Mesendoderm (in vitro differentiated cells): ENCODE results near the gene COQ6. TPM values are rescaled to one million over a fixed set of nuclear protein-coding genes. Genes with fewer than 3 reads are reported as not detected.

Experiments
- DNase-seq: peaks from one replicate; pipeline ENCODE4 v3.0.0; 2013
- H2AK5ac ChIP-seq: 2 replicates; pipeline ENCODE4 v1.6.1; 2013; ENCODE audit warnings: low read length, inconsistent platforms
- H2BK120ac ChIP-seq: 2 replicates; pipeline ENCODE4 v1.6.1; 2013; ENCODE audit warnings: low read depth, mild to moderate bottlenecking, low read length, moderate library complexity, mixed read lengths
- H2BK15ac ChIP-seq: replicated peaks from 2 replicates; pipeline ENCODE4 v1.6.1; 2013; ENCODE audit warnings: low read depth, mild to moderate bottlenecking, moderate library complexity
- H2BK5ac ChIP-seq: 2 replicates; pipeline ENCODE4 v1.6.1; 2013; ENCODE audit warnings: low read length, inconsistent platforms
- H3K18ac ChIP-seq: 2 replicates; pipeline ENCODE4 v1.6.1; 2013; ENCODE audit warnings: mild to moderate bottlenecking, low read length, mixed read lengths
- H3K23ac ChIP-seq: one replicate; pipeline ENCODE4 v1.6.1; 2013; ENCODE audit warnings: low read length
- H3K27ac ChIP-seq: 2 replicates; pipeline ENCODE4 v1.5.1; 2013; ENCODE audit warnings: low read depth, mild to moderate bottlenecking, inconsistent platforms, low read length, moderate library complexity
- H3K27me3 ChIP-seq: 2 replicates; pipeline ENCODE4 v1.6.1; 2013; ENCODE audit warnings: low read length, control low read depth, mild to moderate bottlenecking, inconsistent platforms; ENCODE audit not compliant: insufficient read depth, poor library complexity
- H3K36me3 ChIP-seq: 2 replicates; pipeline ENCODE4 v1.6.1; 2013; ENCODE audit warnings: low read length, inconsistent platforms; ENCODE audit not compliant: control insufficient read depth, insufficient read depth
- H3K4ac ChIP-seq: one replicate; pipeline ENCODE4 v1.6.1; 2013; ENCODE audit warnings: low read depth, mild to moderate bottlenecking, low read length, moderate library complexity
- H3K4me1 ChIP-seq: 2 replicates; pipeline ENCODE4 v1.6.1; 2013; ENCODE audit warnings: low read depth, low read length, inconsistent platforms; ENCODE audit not compliant: control insufficient read depth
- H3K4me2 ChIP-seq: 2 replicates; pipeline ENCODE4 v1.6.1; 2013; ENCODE audit warnings: low read length
- H3K4me3 ChIP-seq: 2 replicates; pipeline ENCODE4 v1.5.1; 2013; ENCODE audit warnings: mild to moderate bottlenecking, low read length
- H3K56ac ChIP-seq: one replicate; pipeline ENCODE4 v1.6.1; 2013; ENCODE audit warnings: low read length
- H3K79me1 ChIP-seq: 2 replicates; pipeline ENCODE4 v1.6.1; 2013; ENCODE audit warnings: low read length, inconsistent platforms
- H3K79me2 ChIP-seq: 2 replicates; pipeline ENCODE4 v1.6.1; 2013; ENCODE audit warnings: mild to moderate bottlenecking, low read length; ENCODE audit not compliant: control insufficient read depth, insufficient read depth
- H3K9ac ChIP-seq: 2 replicates; pipeline ENCODE4 v1.6.1; 2013; ENCODE audit warnings: low read length, inconsistent platforms
- H4K5ac ChIP-seq: one replicate; pipeline ENCODE4 v1.6.1; 2013; ENCODE audit warnings: low read length
- H4K8ac ChIP-seq: one replicate; pipeline ENCODE4 v1.6.1; 2013; ENCODE audit warnings: low read depth, mild to moderate bottlenecking, control low read depth, low read length, moderate library complexity
- WGBS: extraction: QIAGEN DNeasy Blood & Tissue Kit; methylation state at CpG from one replicate; pipeline ENCODE4 v1.1.7; 2013; ENCODE audit warnings: low lambda C conversion rate, missing lambda C conversion rate; ENCODE audit not compliant: insufficient coverage; ENCODE audit errors: extremely low coverage; 5-methylcytosine and 5-hydroxymethylcytosine counted together
- polyA plus RNA-seq, 2 experiments: library from polyadenylated mRNA; stranded (reverse); fragments of 200-250 nt; gene quantifications; one replicate each; pipeline ENCODE4 v1.2.3, GENCODE V29; 2013

COQ6 gene
- polyA plus RNA-seq (2013, experiment 1 of 2), result 5.3 TPM
- polyA plus RNA-seq (2013, experiment 2 of 2), result 4.9 TPM

DNA sequence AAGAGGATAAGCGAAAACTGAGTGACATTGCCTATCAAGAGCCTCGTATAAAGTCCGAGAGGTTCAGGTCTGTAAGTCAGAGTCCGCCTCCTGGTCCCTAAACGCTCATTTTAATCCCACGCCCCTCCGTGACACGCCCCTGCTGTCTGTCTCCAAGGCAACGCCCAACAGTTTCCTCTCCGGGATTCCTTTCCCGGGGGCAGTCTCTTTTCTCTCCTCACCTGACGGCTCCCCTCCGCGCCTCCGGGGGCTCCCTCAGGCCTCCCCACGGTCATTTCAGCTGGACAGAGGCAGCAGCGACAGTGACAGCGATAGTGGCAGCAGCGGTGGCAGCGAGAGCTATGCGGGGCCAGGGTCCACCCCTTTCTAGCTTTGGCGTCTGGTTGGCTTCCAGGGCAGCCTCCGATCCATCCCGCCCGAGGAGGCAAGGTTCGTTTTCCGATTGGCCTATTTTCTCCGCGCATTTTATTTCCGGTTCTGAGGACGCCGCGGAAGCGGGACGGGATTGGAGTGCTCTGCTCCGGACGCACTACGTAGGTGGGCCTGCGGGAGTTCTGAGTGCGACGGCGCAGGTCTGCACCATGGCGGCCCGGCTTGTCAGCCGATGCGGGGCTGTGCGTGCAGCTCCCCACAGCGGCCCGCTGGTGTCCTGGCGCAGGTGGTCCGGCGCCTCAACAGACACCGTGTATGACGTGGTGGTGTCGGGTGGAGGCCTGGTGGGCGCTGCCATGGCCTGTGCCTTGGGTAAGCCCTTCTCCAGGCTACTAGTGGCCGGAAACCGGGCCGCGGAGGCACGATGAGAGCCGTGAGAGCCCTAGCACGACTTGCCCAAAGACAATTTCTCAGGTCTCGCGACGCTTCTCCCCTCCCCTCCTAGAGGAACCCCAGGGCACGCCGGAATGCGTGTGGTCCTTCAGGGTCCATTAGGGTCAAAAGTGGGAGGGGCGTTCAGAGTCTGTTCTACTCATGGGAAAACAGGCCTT is at the start of gene COQ6, which contains the start of gene FAM161B:
Gene COQ6, plus strand, starts transcription at position 551 of the 983 bp plus-strand sequence. Its CDS starts 31 bp downstream, at position 582.
Gene FAM161B, minus strand, starts transcription at position 343 of the 983 bp plus-strand sequence. Its CDS starts 68 bp downstream, at position 275.
- Histone ChIP-seq H3K36me3 (no peaks in the 10 kb centered on the region), H3K79me2 (no peaks in the 10 kb centered on the region), H3K79me1 (no peaks in the 10 kb centered on the region), H2AK5ac (no peak within 1 kb of the TSS), H2BK5ac (no peak within 1 kb of the TSS), H3K4me2 (peak within 1 kb of the TSS; percentile 88), H3K27ac (peak within 1 kb of the TSS; percentile 80), H4K8ac (no peak within 1 kb of the TSS), H3K9ac (peak within 1 kb of the TSS; percentile 94), H3K56ac (peak within 1 kb of the TSS; percentile 100), H3K4me3 (peak within 1 kb of the TSS; percentile 86), H3K27me3 (no peaks in the 10 kb centered on the region), H4K5ac (no peak within 1 kb of the TSS), H3K4ac (no peak within 1 kb of the TSS), H2BK120ac (no peak within 1 kb of the TSS), H2BK15ac (no peak within 1 kb of the TSS), H3K23ac (peak within 1 kb of the TSS; percentile 87), H3K18ac (no peak within 1 kb of the TSS), H3K4me1 (no peaks in the 10 kb centered on the region)
- DNase-seq, result peak; percentile 99
- no CpG with 5 or more reads among the region's 70 CpGs for WGBS

DNA sequence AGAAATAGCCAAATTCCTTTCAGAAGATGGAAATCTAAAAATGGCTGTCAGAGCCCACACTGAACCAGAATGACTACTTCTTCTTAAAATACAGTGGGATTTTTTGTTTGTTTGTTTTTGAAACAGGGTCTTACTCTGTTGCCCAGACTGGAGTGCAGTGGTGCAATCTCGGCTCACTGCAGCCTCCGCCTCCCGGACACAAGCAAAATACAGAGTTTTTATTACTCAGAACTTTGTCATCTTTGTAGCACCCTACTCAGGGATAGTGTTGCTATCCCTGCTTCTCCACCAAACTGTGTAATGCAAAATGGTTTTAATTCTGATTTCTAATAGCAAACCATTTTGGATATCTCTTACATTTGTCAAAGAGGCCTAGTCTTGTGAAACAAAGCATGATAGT is 47.1 kb upstream of the COQ6 start:
- no peak overlapping the region for H3K9ac ChIP-seq
- no peak overlapping the region for H3K4ac ChIP-seq
- H3K79me2 ChIP-seq, result no peaks in the 10 kb centered on the region
- H3K23ac ChIP-seq, result no peak overlapping the region
- WGBS, result no CpG with 5 or more reads among the region's 3 CpGs
- H4K8ac ChIP-seq, result no peak overlapping the region
- no peak overlapping the region for H2BK5ac ChIP-seq
- no peak overlapping the region for H3K4me3 ChIP-seq
- H3K36me3 ChIP-seq, result peaks cover 6% of the 10 kb centered on the region
- no peaks in the 10 kb centered on the region for H3K79me1 ChIP-seq
- H2BK120ac ChIP-seq, result no peak overlapping the region
- no peak overlapping the region for H3K27ac ChIP-seq
- H3K27me3 ChIP-seq, result no peaks in the 10 kb centered on the region
- no peak overlapping the region for H2AK5ac ChIP-seq
- no peak overlapping the region for H4K5ac ChIP-seq
- no peak overlapping the region for H3K18ac ChIP-seq
- H3K4me1 ChIP-seq, result no peaks in the 10 kb centered on the region
- H3K4me2 ChIP-seq, result no peak overlapping the region
- no peak for DNase-seq
- no peak overlapping the region for H3K56ac ChIP-seq
- no peak overlapping the region for H2BK15ac ChIP-seq

DNA sequence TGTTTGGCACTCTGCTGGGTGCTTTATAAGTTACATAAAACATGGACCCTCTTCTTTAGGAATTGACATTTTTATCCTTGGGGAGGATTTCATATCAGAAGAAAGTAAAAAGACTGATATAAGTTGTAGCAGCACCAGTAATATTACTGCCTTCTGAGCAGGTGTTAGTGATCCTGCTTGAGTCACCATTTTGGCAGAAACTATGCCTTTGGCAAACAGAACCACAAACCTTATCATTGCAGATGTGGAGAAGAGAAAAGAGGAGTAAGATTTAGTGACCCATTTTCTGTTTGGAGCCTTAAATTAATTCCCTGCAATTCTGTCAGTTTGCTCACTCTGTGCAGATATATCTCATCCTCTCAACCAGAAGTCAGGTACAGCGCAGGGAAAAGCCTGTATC is 40.4 kb upstream of the COQ6 start:
- no peaks in the 10 kb centered on the region for H3K79me1 ChIP-seq
- H2BK120ac ChIP-seq, result no peak overlapping the region
- H3K27ac ChIP-seq, result no peak overlapping the region
- H2AK5ac ChIP-seq, result no peak overlapping the region
- H4K8ac ChIP-seq, result no peak overlapping the region
- no peak overlapping the region for H3K18ac ChIP-seq
- no peak overlapping the region for H3K4me2 ChIP-seq
- H3K56ac ChIP-seq, result no peak overlapping the region
- no peak overlapping the region for H3K23ac ChIP-seq
- no peak overlapping the region for H2BK15ac ChIP-seq
- H3K79me2 ChIP-seq, result no peaks in the 10 kb centered on the region
- no peaks in the 10 kb centered on the region for H3K27me3 ChIP-seq
- WGBS, result no CpG with 5 or more reads among the region's 1 CpG
- H3K4me3 ChIP-seq, result no peak overlapping the region
- no peaks in the 10 kb centered on the region for H3K4me1 ChIP-seq
- H3K36me3 ChIP-seq, result peaks cover 9% of the 10 kb centered on the region
- no peak overlapping the region for H3K9ac ChIP-seq
- DNase-seq, result no peak
- H4K5ac ChIP-seq, result no peak overlapping the region
- no peak overlapping the region for H2BK5ac ChIP-seq
- H3K4ac ChIP-seq, result no peak overlapping the region

DNA sequence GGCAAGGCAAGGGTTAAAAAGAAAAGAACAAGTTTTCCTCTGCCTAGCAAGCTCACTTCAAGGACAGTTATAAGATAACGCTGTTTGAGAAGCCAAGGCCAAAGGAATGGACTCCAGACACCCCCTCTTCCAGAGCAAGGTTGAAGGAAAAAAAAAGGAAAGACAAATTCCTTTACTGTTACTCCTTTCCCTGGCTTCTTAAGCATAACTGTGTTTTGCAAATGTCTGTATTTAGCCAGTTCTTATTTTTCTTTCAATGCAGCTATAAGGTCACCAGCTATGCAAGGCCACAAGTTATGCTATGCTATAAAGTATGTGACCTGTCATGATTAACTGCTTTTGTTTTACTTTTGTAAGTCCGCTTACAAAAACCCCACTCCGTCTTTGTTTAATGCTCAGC is 36.8 kb upstream of the COQ6 start:
- Histone ChIP-seq H3K79me1 (no peaks in the 10 kb centered on the region), H2BK120ac (no peak overlapping the region), H2AK5ac (no peak overlapping the region), H3K36me3 (peaks cover 9% of the 10 kb centered on the region), H3K23ac (no peak overlapping the region), H4K5ac (no peak overlapping the region), H3K27ac (no peak overlapping the region), H3K27me3 (no peaks in the 10 kb centered on the region), H3K4ac (no peak overlapping the region), H3K18ac (no peak overlapping the region), H4K8ac (no peak overlapping the region), H2BK15ac (no peak overlapping the region), H3K4me1 (no peaks in the 10 kb centered on the region), H3K56ac (no peak overlapping the region), H3K9ac (no peak overlapping the region), H3K79me2 (no peaks in the 10 kb centered on the region), H2BK5ac (no peak overlapping the region), H3K4me2 (no peak overlapping the region), H3K4me3 (no peak overlapping the region)
- DNase-seq, result no peak
- WGBS, result no CpG with 5 or more reads among the region's 3 CpGs

DNA sequence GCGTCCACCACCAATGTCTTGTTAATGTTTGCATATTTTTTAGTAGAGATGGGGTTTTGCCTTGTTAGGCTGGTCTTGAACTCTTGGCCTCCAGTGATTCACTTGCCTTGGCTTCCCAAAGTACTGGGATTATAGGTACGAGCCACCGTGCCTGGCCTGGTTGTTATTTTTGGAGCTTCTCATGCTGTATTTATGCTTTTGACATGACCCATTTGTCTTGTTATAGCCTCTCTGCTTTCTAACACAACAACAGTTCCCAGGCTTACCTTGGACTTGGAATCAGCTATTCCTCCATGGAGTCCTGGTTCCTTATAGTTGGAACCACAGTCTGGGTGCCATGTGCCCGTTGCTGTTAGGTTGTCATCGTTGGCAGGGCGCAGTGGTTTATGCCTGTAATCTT is 33.8 kb upstream of the COQ6 start:
- DNase-seq, result no peak
- H2BK5ac ChIP-seq, result no peak overlapping the region
- H2BK120ac ChIP-seq, result no peak overlapping the region
- H3K9ac ChIP-seq, result no peak overlapping the region
- peaks cover 3% of the 10 kb centered on the region for H3K36me3 ChIP-seq
- no peak overlapping the region for H3K18ac ChIP-seq
- no peak overlapping the region for H2BK15ac ChIP-seq
- H3K4me1 ChIP-seq, result no peaks in the 10 kb centered on the region
- H3K4me2 ChIP-seq, result no peak overlapping the region
- H3K27ac ChIP-seq, result no peak overlapping the region
- no peak overlapping the region for H2AK5ac ChIP-seq
- H4K8ac ChIP-seq, result no peak overlapping the region
- no CpG with 5 or more reads among the region's 6 CpGs for WGBS
- H3K79me1 ChIP-seq, result no peaks in the 10 kb centered on the region
- no peak overlapping the region for H3K56ac ChIP-seq
- no peak overlapping the region for H3K4me3 ChIP-seq
- no peak overlapping the region for H4K5ac ChIP-seq
- H3K23ac ChIP-seq, result no peak overlapping the region
- no peak overlapping the region for H3K4ac ChIP-seq
- H3K79me2 ChIP-seq, result no peaks in the 10 kb centered on the region
- H3K27me3 ChIP-seq, result no peaks in the 10 kb centered on the region
